Trophoblast cell (in vitro differentiated cells and primary cell): Measurements from ENCODE around the gene TPD52L1. TPM values are rescaled to one million over a fixed set of nuclear protein-coding genes. Genes with fewer than 3 reads are reported as not detected.

ENCODE experiments used
- DNase-seq, 2 donors: peaks; one replicate each; pipeline ENCODE4 v3.0.0-alpha.2; 2016
- H2AFZ ChIP-seq: 2 replicates; pipeline ENCODE4 v1.6.1; 2013; ENCODE audit warnings: low read length, moderate library complexity, mild to moderate bottlenecking; ENCODE audit not compliant: insufficient read depth, poor library complexity
- H2AK5ac ChIP-seq: 2 replicates; pipeline ENCODE4 v1.6.1; 2013; ENCODE audit warnings: mild to moderate bottlenecking, low read length
- H2BK120ac ChIP-seq: 2 replicates; pipeline ENCODE4 v1.6.1; 2013; ENCODE audit warnings: low read length, mild to moderate bottlenecking, moderate library complexity; ENCODE audit not compliant: insufficient read depth, poor library complexity
- H2BK12ac ChIP-seq: 2 replicates; pipeline ENCODE4 v1.6.1; 2013; ENCODE audit warnings: mild to moderate bottlenecking, low read length, moderate library complexity
- H2BK5ac ChIP-seq: 2 replicates; pipeline ENCODE4 v1.6.1; 2013; ENCODE audit warnings: low read length, low read depth, moderate library complexity, mild to moderate bottlenecking; ENCODE audit not compliant: poor library complexity
- H3K14ac ChIP-seq: 2 replicates; pipeline ENCODE4 v1.6.1; 2013; ENCODE audit warnings: mild to moderate bottlenecking, low read length
- H3K18ac ChIP-seq: 2 replicates; pipeline ENCODE4 v1.6.1; 2013; ENCODE audit warnings: mild to moderate bottlenecking, low read length
- H3K23ac ChIP-seq: 2 replicates; pipeline ENCODE4 v1.6.1; 2013; ENCODE audit warnings: low read length
- H3K27ac ChIP-seq: 2 replicates; pipeline ENCODE4 v1.5.1; 2013; ENCODE audit warnings: low read depth, mild to moderate bottlenecking, inconsistent platforms, low read length, moderate library complexity
- H3K27me3 ChIP-seq: 2 replicates; pipeline ENCODE4 v1.6.1; 2013; ENCODE audit warnings: inconsistent platforms, mild to moderate bottlenecking, low read length, moderate library complexity; ENCODE audit not compliant: insufficient read depth
- H3K36me3 ChIP-seq, 2 experiments: 1 replicate in 1 of 2; 2 replicates in 1 of 2; pipeline ENCODE4 v1.6.1; 2013; ENCODE audit warnings: low read length in 2 of 2, mild to moderate bottlenecking in 2 of 2, moderate library complexity in 1 of 2; ENCODE audit not compliant: insufficient read depth in 2 of 2, control insufficient read depth in 1 of 2
- H3K4ac ChIP-seq: 2 replicates; pipeline ENCODE4 v1.6.1; 2013; ENCODE audit warnings: low read depth, mild to moderate bottlenecking, low read length, moderate library complexity
- H3K4me1 ChIP-seq, 2 experiments: 1 replicate in 1 of 2; 2 replicates in 1 of 2; pipeline ENCODE4 v1.6.1; 2013; ENCODE audit warnings: low read length in 2 of 2, mild to moderate bottlenecking in 2 of 2, moderate library complexity in 1 of 2; ENCODE audit not compliant: insufficient read depth in 2 of 2, control insufficient read depth in 1 of 2
- H3K4me2 ChIP-seq: 2 replicates; pipeline ENCODE4 v1.6.1; 2013; ENCODE audit warnings: inconsistent platforms, mild to moderate bottlenecking, low read length, moderate library complexity
- H3K4me3 ChIP-seq: 2 replicates; pipeline ENCODE4 v1.5.1; 2013; ENCODE audit warnings: mild to moderate bottlenecking, low read depth, low read length, inconsistent platforms
- H3K79me1 ChIP-seq: one replicate; pipeline ENCODE4 v1.6.1; 2013; ENCODE audit warnings: low read length
- H3K79me2 ChIP-seq: 2 replicates; pipeline ENCODE4 v1.6.1; 2013; ENCODE audit warnings: low read length, mild to moderate bottlenecking; ENCODE audit not compliant: control insufficient read depth, insufficient read depth, poor library complexity
- H3K9ac ChIP-seq: 2 replicates; pipeline ENCODE4 v1.6.1; 2013; ENCODE audit warnings: mild to moderate bottlenecking, low read length
- H3K9me3 ChIP-seq: 2 replicates; pipeline ENCODE4 v1.6.1; 2013; ENCODE audit warnings: low read depth, mild to moderate bottlenecking, control low read depth, inconsistent platforms, low read length; ENCODE audit not compliant: insufficient read depth
- H4K12ac ChIP-seq: 2 replicates; pipeline ENCODE4 v1.6.1; 2013; ENCODE audit warnings: low read depth, mild to moderate bottlenecking, low read length, moderate library complexity
- H4K8ac ChIP-seq: 2 replicates; pipeline ENCODE4 v1.6.1; 2013; ENCODE audit warnings: low read depth, mild to moderate bottlenecking, low read length, moderate library complexity
- H4K91ac ChIP-seq: one replicate; pipeline ENCODE4 v1.6.1; 2013; ENCODE audit warnings: low read depth, mild to moderate bottlenecking, low read length, moderate library complexity
- WGBS: extraction: QIAGEN DNeasy Blood & Tissue Kit; methylation state at CpG from one replicate; pipeline ENCODE4 v1.1.7; 2013; ENCODE audit warnings: missing lambda C conversion rate; ENCODE audit not compliant: insufficient read length, insufficient coverage; ENCODE audit errors: extremely low coverage; 5-methylcytosine and 5-hydroxymethylcytosine counted together
- polyA plus RNA-seq: library from polyadenylated mRNA; stranded (reverse); fragments of 200-250 nt; gene quantifications from 2 replicates; pipeline ENCODE4 v1.2.3, GENCODE V29; 2013

TPD52L1 gene
- polyA plus RNA-seq = 65.5 and 66.4 TPM in 2 replicates

- Histone ChIP-seq H3K4me1 (peaks cover 0 to 4% of the 10 kb centered on the region in 2 experiments), H2BK120ac (peak within 1 kb of the TSS; percentile 20), H2AK5ac (no peak within 1 kb of the TSS), H2AFZ (peak within 1 kb of the TSS; percentile 87), H4K12ac (peak within 1 kb of the TSS; percentile 13), H3K23ac (no peak within 1 kb of the TSS), H3K79me1 (peaks cover 11% of the 10 kb centered on the region), H3K27me3 (no peaks in the 10 kb centered on the region), H3K4ac (peak within 1 kb of the TSS; percentile 18), H3K14ac (peak within 1 kb of the TSS; percentile 89), H3K79me2 (peaks cover 9% of the 10 kb centered on the region), H3K9me3 (no peaks in the 10 kb centered on the region), H3K36me3 (no peaks in the 10 kb centered on the region), H3K18ac (peak within 1 kb of the TSS; percentile 86), H3K4me3 (peak within 1 kb of the TSS; percentile 84), H4K91ac (peak within 1 kb of the TSS; percentile 69), H2BK5ac (peak within 1 kb of the TSS; percentile 34), H3K9ac (peak within 1 kb of the TSS; percentile 68), H2BK12ac (peak within 1 kb of the TSS; percentile 83), H4K8ac (peak within 1 kb of the TSS; percentile 59), H3K27ac (peak within 1 kb of the TSS; percentile 32), H3K4me2 (peak within 1 kb of the TSS; percentile 91)
- WGBS = no CpG with 5 or more reads among the region's 47 CpGs
- peak; percentile 81 to 85 for DNase-seq
These were observed at the start of gene TPD52L1 for GRCh38 chr6:125153391-125154117. TPD52L1 (plus strand) TSS chr6:125153773; CDS start chr6:125153952, 179 bp downstream.

GRCh38 chr6:125104425-125104824 lies 49.1 kb upstream of the TPD52L1 start:
- WGBS = no CpG with 5 or more reads among the region's 4 CpGs
- Histone ChIP-seq H2BK5ac (no peak overlapping the region), H4K12ac (no peak overlapping the region), H3K23ac (no peak overlapping the region), H3K79me2 (peaks cover 2% of the 10 kb centered on the region), H4K8ac (no peak overlapping the region), H3K4ac (no peak overlapping the region), H3K4me2 (peak overlapping the region; percentile 34), H2AK5ac (no peak overlapping the region), H3K9ac (no peak overlapping the region), H3K14ac (no peak overlapping the region), H3K4me3 (no peak overlapping the region), H2AFZ (no peak overlapping the region), H2BK120ac (no peak overlapping the region), H3K27me3 (no peaks in the 10 kb centered on the region), H3K9me3 (no peaks in the 10 kb centered on the region), H3K27ac (peak overlapping the region; percentile 93), H3K18ac (no peak overlapping the region), H3K79me1 (peaks cover 12% of the 10 kb centered on the region), H3K4me1 (peaks cover 5 to 11% of the 10 kb centered on the region in 2 experiments), H2BK12ac (no peak overlapping the region), H3K36me3 (no peaks in the 10 kb centered on the region), H4K91ac (no peak overlapping the region)
- peak; percentile 47 to 56 for DNase-seq

- H4K8ac ChIP-seq = no peak overlapping the region
- H4K91ac ChIP-seq = no peak overlapping the region
- H3K36me3 ChIP-seq = peaks cover 0 to 2% of the 10 kb centered on the region in 2 experiments
- no peaks in the 10 kb centered on the region for H3K79me2 ChIP-seq
- H3K9ac ChIP-seq = no peak overlapping the region
- H3K9me3 ChIP-seq = no peaks in the 10 kb centered on the region
- no peak overlapping the region for H3K4me3 ChIP-seq
- H3K27me3 ChIP-seq = no peaks in the 10 kb centered on the region
- H2BK12ac ChIP-seq = no peak overlapping the region
- WGBS = no CpG with 5 or more reads among the region's 5 CpGs
- H3K23ac ChIP-seq = no peak overlapping the region
- no peak overlapping the region for H3K4ac ChIP-seq
- H2AFZ ChIP-seq = no peak overlapping the region
- H3K79me1 ChIP-seq = peaks cover 3% of the 10 kb centered on the region
- no peak overlapping the region for H4K12ac ChIP-seq
- H3K4me1 ChIP-seq = peaks cover 2% of the 10 kb centered on the region in 2 experiments
- no peak overlapping the region for H2BK120ac ChIP-seq
- no peak overlapping the region for H3K4me2 ChIP-seq
- no peak for DNase-seq
- no peak overlapping the region for H3K27ac ChIP-seq
- no peak overlapping the region for H3K18ac ChIP-seq
- H2AK5ac ChIP-seq = no peak overlapping the region
- H3K14ac ChIP-seq = no peak overlapping the region
- H2BK5ac ChIP-seq = no peak overlapping the region
These were observed 46.5 kb upstream of the TPD52L1 start for GRCh38 chr6:125107048-125107447.

- Histone ChIP-seq H3K4ac (no peak overlapping the region), H3K23ac (no peak overlapping the region), H4K91ac (no peak overlapping the region), H2BK5ac (no peak overlapping the region), H3K79me2 (no peaks in the 10 kb centered on the region), H3K18ac (no peak overlapping the region), H3K4me2 (no peak overlapping the region), H2BK120ac (no peak overlapping the region), H2BK12ac (no peak overlapping the region), H3K14ac (no peak overlapping the region), H2AK5ac (no peak overlapping the region), H4K12ac (no peak overlapping the region), H3K36me3 (peaks cover 0 to 2% of the 10 kb centered on the region in 2 experiments), H4K8ac (no peak overlapping the region), H3K27me3 (no peaks in the 10 kb centered on the region), H3K27ac (no peak overlapping the region), H3K4me1 (peaks cover 2% of the 10 kb centered on the region in 2 experiments), H3K9ac (no peak overlapping the region), H3K79me1 (peaks cover 2% of the 10 kb centered on the region), H3K4me3 (no peak overlapping the region), H2AFZ (no peak overlapping the region), H3K9me3 (peaks cover 2% of the 10 kb centered on the region)
- no CpG with 5 or more reads among the region's 3 CpGs for WGBS
- DNase-seq = no peak
These were observed 45.7 kb upstream of the TPD52L1 start for GRCh38 chr6:125107896-125108295.
